H9 (cell line): ENCODE results near the gene SCAF4. TPM values are rescaled to one million over a fixed set of nuclear protein-coding genes. Genes with fewer than 3 reads are reported as not detected.
A peak's percentile ranks its signal among the peaks of the same experiment; 100 is the strongest.

ENCODE experiments used
- DNase-seq: peaks from one replicate; pipeline ENCODE4 v3.0.0-alpha.2; 2017
- H2AFZ ChIP-seq: one replicate; pipeline ENCODE4 v1.6.1; 2013; ENCODE audit warnings: mild to moderate bottlenecking, low read length, control low read depth, moderate library complexity
- H2AK5ac ChIP-seq: 2 replicates; pipeline ENCODE4 v1.6.1; 2013; ENCODE audit warnings: low read length, control low read depth, mixed read lengths; ENCODE audit not compliant: insufficient read length
- H2BK120ac ChIP-seq: one replicate; pipeline ENCODE4 v1.6.1; 2013; ENCODE audit warnings: low read depth, mild to moderate bottlenecking, low read length, control low read depth, inconsistent platforms; ENCODE audit not compliant: poor library complexity, severe bottlenecking
- H2BK12ac ChIP-seq: 2 replicates; pipeline ENCODE4 v1.6.1; 2013; ENCODE audit warnings: low read length, control low read depth, mixed read lengths, low read depth; ENCODE audit not compliant: insufficient read length
- H2BK15ac ChIP-seq: 2 replicates; pipeline ENCODE4 v1.6.1; 2013; ENCODE audit warnings: low read depth, low read length, control low read depth
- H2BK20ac ChIP-seq: one replicate; pipeline ENCODE4 v1.6.1; 2013; ENCODE audit warnings: low read depth, mild to moderate bottlenecking, low read length, control low read depth, inconsistent platforms; ENCODE audit not compliant: poor library complexity, severe bottlenecking
- H2BK5ac ChIP-seq: 2 replicates; pipeline ENCODE4 v1.6.1; 2013; ENCODE audit warnings: low read length, control low read depth, mixed read lengths; ENCODE audit not compliant: insufficient read length
- H3K14ac ChIP-seq: 2 replicates; pipeline ENCODE4 v1.6.1; 2013; ENCODE audit warnings: low read length, control low read depth; ENCODE audit not compliant: insufficient read depth
- H3K18ac ChIP-seq: 2 replicates; pipeline ENCODE4 v1.6.1; 2013; ENCODE audit warnings: low read depth, mild to moderate bottlenecking, mixed read lengths, low read length, control low read depth; ENCODE audit not compliant: insufficient read length
- H3K23ac ChIP-seq: 2 replicates; pipeline ENCODE4 v1.6.1; 2013; ENCODE audit warnings: low read length, control low read depth, mixed read lengths, low read depth; ENCODE audit not compliant: insufficient read length
- H3K23me2 ChIP-seq: 2 replicates; pipeline ENCODE4 v1.6.1; 2013; ENCODE audit warnings: low read depth, mild to moderate bottlenecking, mixed read lengths, low read length, control low read depth; ENCODE audit not compliant: insufficient read length, poor library complexity, severe bottlenecking
- H3K27ac ChIP-seq: 2 replicates; pipeline ENCODE4 v1.5.1; 2013; ENCODE audit warnings: low read length, control low read depth, mixed read lengths, low read depth; ENCODE audit not compliant: insufficient read length
- H3K27me3 ChIP-seq: 2 replicates; pipeline ENCODE4 v1.6.1; 2013; ENCODE audit warnings: low read length, control low read depth, inconsistent platforms; ENCODE audit not compliant: insufficient read depth
- H3K4ac ChIP-seq: 2 replicates; pipeline ENCODE4 v1.6.1; 2013; ENCODE audit warnings: low read depth, mild to moderate bottlenecking, control low read depth, inconsistent platforms, low read length, moderate library complexity
- H3K4me1 ChIP-seq: 2 replicates; pipeline ENCODE4 v1.6.1; 2013; ENCODE audit warnings: low read length, control low read depth, inconsistent platforms; ENCODE audit not compliant: insufficient read depth
- H3K4me2 ChIP-seq: 2 replicates; pipeline ENCODE4 v1.6.1; 2013; ENCODE audit warnings: low read length, control low read depth, mixed read lengths; ENCODE audit not compliant: insufficient read length, insufficient read depth
- H3K56ac ChIP-seq: 2 replicates; pipeline ENCODE4 v1.6.1; 2013; ENCODE audit warnings: low read depth, mild to moderate bottlenecking, mixed read lengths, low read length, control low read depth; ENCODE audit not compliant: insufficient read length
- H3K79me1 ChIP-seq: 2 replicates; pipeline ENCODE4 v1.6.1; 2013; ENCODE audit warnings: low read depth, mild to moderate bottlenecking, moderate library complexity, low read length, control low read depth, inconsistent platforms; ENCODE audit not compliant: insufficient read depth, poor library complexity, severe bottlenecking
- H3K79me2 ChIP-seq: 2 replicates; pipeline ENCODE4 v1.6.1; 2013; ENCODE audit warnings: low read length, control low read depth, inconsistent platforms; ENCODE audit not compliant: insufficient read depth
- H3K9ac ChIP-seq: 2 replicates; pipeline ENCODE4 v1.6.1; 2013; ENCODE audit warnings: low read length, control low read depth, mixed read lengths; ENCODE audit not compliant: insufficient read length; ENCODE audit errors: extremely low read depth
- H3K9me3 ChIP-seq: one replicate; pipeline ENCODE4 v1.6.1; 2013; ENCODE audit warnings: low read depth, low read length, inconsistent platforms; ENCODE audit not compliant: control insufficient read depth
- H3T11ph ChIP-seq: one replicate; pipeline ENCODE4 v1.6.1; 2013; ENCODE audit warnings: mild to moderate bottlenecking, low read length, control low read depth, inconsistent platforms
- H4K20me1 ChIP-seq: one replicate; pipeline ENCODE4 v1.6.1; 2013; ENCODE audit not compliant: control insufficient read depth, insufficient read length, insufficient read depth
- H4K5ac ChIP-seq: 2 replicates; pipeline ENCODE4 v1.6.1; 2013; ENCODE audit warnings: low read depth, mild to moderate bottlenecking, mixed read lengths, low read length, control low read depth; ENCODE audit not compliant: insufficient read length
- H4K8ac ChIP-seq: replicated peaks from 2 replicates; pipeline ENCODE4 v1.6.1; 2013; ENCODE audit warnings: low read length, control low read depth, mixed read lengths, low read depth; ENCODE audit not compliant: insufficient read length
- H4K91ac ChIP-seq: 2 replicates; pipeline ENCODE4 v1.6.1; 2013; ENCODE audit warnings: low read depth, mild to moderate bottlenecking, moderate library complexity, mixed read lengths, low read length, control low read depth; ENCODE audit not compliant: insufficient read length
- H3K27ac Mint-ChIP-seq, 3 experiments: 2 replicates in 2 of 3; 3 replicates in 1 of 3; pipeline ENCODE4 v1.8.0; 2020 to 2021; ENCODE audit warnings: mixed read lengths in 3 of 3, mild to moderate bottlenecking in 1 of 3, moderate library complexity in 1 of 3
- H3K27me3 Mint-ChIP-seq: 2 replicates; pipeline ENCODE4 v1.8.0; 2021; ENCODE audit warnings: low read depth, mild to moderate bottlenecking, moderate library complexity, mixed read lengths
- H3K36me3 Mint-ChIP-seq, 3 experiments: 2 replicates in 2 of 3; 3 replicates in 1 of 3; pipeline ENCODE4 v1.8.0; 2020 to 2021; ENCODE audit warnings: low read depth in 3 of 3, mixed read lengths in 3 of 3; ENCODE audit not compliant: insufficient read depth in 1 of 3
- H3K4me1 Mint-ChIP-seq, 2 experiments: 2 replicates each; pipeline ENCODE4 v1.8.0; 2020; ENCODE audit warnings: mixed read lengths in 2 of 2
- H3K4me3 Mint-ChIP-seq, 2 experiments: 2 replicates in 1 of 2; 3 replicates in 1 of 2; pipeline ENCODE4 v1.8.0; 2020 to 2021; ENCODE audit warnings: mild to moderate bottlenecking in 2 of 2, mixed read lengths in 2 of 2, moderate library complexity in 1 of 2
- H3K9me3 Mint-ChIP-seq, 2 experiments: 2 replicates in 1 of 2; 3 replicates in 1 of 2; pipeline ENCODE4 v1.8.0; 2020; ENCODE audit warnings: mild to moderate bottlenecking in 2 of 2, mixed read lengths in 2 of 2, moderate library complexity in 1 of 2
- CTCF ChIP-seq: fragments of 200-600 bp; sonication (generic); conservative IDR thresholded peaks from 3 replicates; pipeline ENCODE4 v1.8.0; 2021; ENCODE audit warnings: antibody characterized with exemption, mild to moderate bottlenecking
- WGBS: extraction: QIAGEN DNeasy Blood & Tissue Kit; methylation state at CpG from one replicate; pipeline ENCODE4 v1.1.7; 2013; ENCODE audit warnings: missing lambda C conversion rate, low lambda C conversion rate, mixed read lengths; ENCODE audit not compliant: insufficient read length; ENCODE audit errors: extremely low coverage; 5-methylcytosine and 5-hydroxymethylcytosine counted together
- total RNA-seq: library from RNA; stranded (reverse); gene quantifications from 2 replicates; pipeline ENCODE4 v1.2.1, GENCODE V29; 2021

Gene SCAF4
- total RNA-seq, 1 experiment from 2014 or later: 76.8 TPM

GRCh38 chr21:31708541-31708940 is 23.4 kb downstream of the SCAF4 start:
- no peak overlapping the region for H3T11ph ChIP-seq
- no peaks in the 10 kb centered on the region for H3K79me1 ChIP-seq
- no peak overlapping the region for H2AK5ac ChIP-seq
- H3K9ac ChIP-seq: no peak overlapping the region
- H3K36me3 Mint-ChIP-seq: peaks cover 0 to 11% (median 7%) of the 10 kb centered on the region in 3 experiments; a peak in 5 of 7 replicates
- no peak overlapping the region for H2BK120ac ChIP-seq
- WGBS: no CpG with 5 or more reads among the region's 1 CpG
- TF ChIP-seq CTCF: no peak
- no peak overlapping the region for H2BK12ac ChIP-seq
- H3K4ac ChIP-seq: no peak overlapping the region
- H3K18ac ChIP-seq: no peak overlapping the region
- H3K4me3 Mint-ChIP-seq: no peak overlapping the region
- no peaks in the 10 kb centered on the region; a peak in 1 of 5 replicates for H3K9me3 Mint-ChIP-seq
- no peak overlapping the region for H4K5ac ChIP-seq
- H3K4me1 Mint-ChIP-seq: peaks cover 50 to 57% of the 10 kb centered on the region in 2 experiments
- H2BK20ac ChIP-seq: no peak overlapping the region
- no peak overlapping the region for H4K91ac ChIP-seq
- no peaks in the 10 kb centered on the region; the same call in 1 of the 2 replicates for H3K27me3 Mint-ChIP-seq
- peaks cover 36% of the 10 kb centered on the region; the same call in 1 of the 2 replicates for H3K79me2 ChIP-seq
- H3K4me1 ChIP-seq: no peaks in the 10 kb centered on the region
- no peak overlapping the region for H3K4me2 ChIP-seq
- no peak overlapping the region for H3K23ac ChIP-seq
- no peaks in the 10 kb centered on the region for H4K20me1 ChIP-seq
- DNase-seq: no peak
- H3K27ac Mint-ChIP-seq: peak overlapping the region in 2 of 3 experiments; percentile 26 to 41; a peak in 2 of 7 replicates
- H3K27me3 ChIP-seq: no peaks in the 10 kb centered on the region
- no peaks in the 10 kb centered on the region for H3K23me2 ChIP-seq
- no peak overlapping the region for H3K27ac ChIP-seq
- no peak overlapping the region for H2BK5ac ChIP-seq
- no peak overlapping the region for H3K14ac ChIP-seq
- no peak overlapping the region for H2AFZ ChIP-seq
- H4K8ac ChIP-seq: no peak overlapping the region
- H2BK15ac ChIP-seq: no peak overlapping the region
- no peak overlapping the region for H3K56ac ChIP-seq
- H3K9me3 ChIP-seq: no peaks in the 10 kb centered on the region
